ENCODE results near the gene UNC93B1. TPM values are rescaled to one million over a fixed set of nuclear protein-coding genes. Genes with fewer than 3 reads are reported as not detected.

Gene UNC93B1
- total RNA-seq, 6 donors from 2014 or later, result 99.3 to 186 (median 124) TPM

DNA sequence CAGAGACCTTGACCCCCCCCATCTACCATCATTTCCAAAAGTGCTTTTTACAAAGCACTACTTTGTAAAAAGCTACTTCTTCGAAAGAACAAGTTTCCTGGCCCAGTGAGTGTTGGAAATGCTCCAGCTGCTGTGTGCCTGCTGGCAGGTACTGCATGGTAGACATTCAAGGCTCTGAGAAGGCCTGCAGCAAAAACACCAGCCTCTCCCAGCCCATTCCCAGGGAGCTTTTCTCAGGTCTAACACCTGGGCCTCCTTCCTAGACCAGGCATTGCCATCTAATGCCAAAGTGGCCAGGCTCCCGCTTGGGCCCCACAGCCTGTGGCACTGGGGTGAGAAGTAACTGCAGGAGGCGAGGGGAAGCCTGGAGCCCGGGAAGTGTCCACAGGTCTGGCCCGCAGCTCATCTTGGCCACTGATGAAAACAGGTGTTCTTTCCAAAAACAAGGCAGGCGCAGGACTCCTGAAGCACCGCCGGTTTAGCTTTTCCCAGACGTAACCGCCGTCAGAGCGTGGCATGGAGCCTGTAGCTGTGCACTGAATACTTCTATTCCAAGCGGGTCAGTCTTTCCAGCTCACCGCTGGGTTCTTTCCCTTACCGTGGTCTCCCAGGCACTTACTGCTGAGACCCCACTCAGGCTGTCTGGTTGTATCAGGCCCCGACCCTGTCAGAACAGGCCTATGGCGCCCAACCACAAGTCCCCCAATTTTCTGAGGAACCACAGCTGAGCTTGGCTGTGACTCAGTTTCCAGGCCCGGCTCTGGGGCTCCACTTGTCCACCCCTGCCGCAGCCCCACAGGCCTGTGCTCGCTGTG lies 33.7 kb upstream of the UNC93B1 start:
- ATAC-seq (ENCODE audit: low FRiP score in 2 of 2), result no peak
- DNase-seq, result peak in 1 of 2 donors; percentile 14
- peak overlapping the region in 1 of 4 donors; percentile 77 for H3K4me3 ChIP-seq

DNA sequence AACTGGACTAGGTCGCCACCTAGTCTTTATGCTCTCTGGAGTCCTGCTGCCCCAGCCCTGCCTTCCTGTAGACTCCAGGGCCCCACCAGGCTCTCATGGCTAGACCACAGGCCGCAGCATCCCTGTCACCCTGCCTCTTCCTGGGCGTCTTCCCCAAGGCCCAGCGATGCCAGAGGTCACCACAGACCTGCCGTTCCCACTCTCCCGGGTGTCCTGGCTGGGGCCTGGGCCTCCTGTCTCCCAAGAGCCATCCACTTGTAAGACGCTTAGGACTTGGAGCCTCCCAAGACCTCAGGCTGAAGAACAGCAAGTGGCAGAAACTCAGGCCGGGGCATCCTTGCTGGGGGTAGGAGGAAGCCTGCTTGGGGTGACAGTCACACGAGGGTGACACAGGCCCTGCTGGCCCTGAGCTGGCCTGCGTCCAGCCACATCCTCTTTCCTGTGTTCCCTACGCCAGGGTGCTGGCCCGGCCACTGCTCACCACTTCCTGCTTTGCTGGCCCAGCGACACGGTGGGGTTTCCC lies 32.9 kb upstream of the UNC93B1 start:
- Histone ChIP-seq H3K27ac (peak overlapping the region; percentile 86 to 98 (median 96)), H3K27me3 (no peaks in the 10 kb centered on the region), H3K36me3 (peaks cover 0 to 30% (median 10%) of the 10 kb centered on the region in 4 donors), H3K4me3 (no peak overlapping the region), H3K9me3 (no peaks in the 10 kb centered on the region), H3K4me1 (peaks cover 42 to 85% (median 55%) of the 10 kb centered on the region in 4 donors)
- ATAC-seq (ENCODE audit: low FRiP score in 2 of 2) (peak; percentile 69 to 77), DNase-seq (peak; percentile 77 to 94)
- WGBS, 2 donors, result 24 to 41% methylated on average over 8 to 14 of the region's 14 CpGs
- TF ChIP-seq, protein P1, sequence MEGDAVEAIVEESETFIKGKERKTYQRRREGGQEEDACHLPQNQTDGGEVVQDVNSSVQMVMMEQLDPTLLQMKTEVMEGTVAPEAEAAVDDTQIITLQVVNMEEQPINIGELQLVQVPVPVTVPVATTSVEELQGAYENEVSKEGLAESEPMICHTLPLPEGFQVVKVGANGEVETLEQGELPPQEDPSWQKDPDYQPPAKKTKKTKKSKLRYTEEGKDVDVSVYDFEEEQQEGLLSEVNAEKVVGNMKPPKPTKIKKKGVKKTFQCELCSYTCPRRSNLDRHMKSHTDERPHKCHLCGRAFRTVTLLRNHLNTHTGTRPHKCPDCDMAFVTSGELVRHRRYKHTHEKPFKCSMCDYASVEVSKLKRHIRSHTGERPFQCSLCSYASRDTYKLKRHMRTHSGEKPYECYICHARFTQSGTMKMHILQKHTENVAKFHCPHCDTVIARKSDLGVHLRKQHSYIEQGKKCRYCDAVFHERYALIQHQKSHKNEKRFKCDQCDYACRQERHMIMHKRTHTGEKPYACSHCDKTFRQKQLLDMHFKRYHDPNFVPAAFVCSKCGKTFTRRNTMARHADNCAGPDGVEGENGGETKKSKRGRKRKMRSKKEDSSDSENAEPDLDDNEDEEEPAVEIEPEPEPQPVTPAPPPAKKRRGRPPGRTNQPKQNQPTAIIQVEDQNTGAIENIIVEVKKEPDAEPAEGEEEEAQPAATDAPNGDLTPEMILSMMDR (IDR thresholded peaks at IDR 0.05), result no peak
- peak in 1 of 4 donors; percentile 30 for TF ChIP-seq EP300 (IDR thresholded peaks at IDR 0.05)
- TF ChIP-seq POLR2AphosphoS5 (IDR thresholded peaks at IDR 0.05), result peak; percentile 75 to 84
- peak in 2 of 4 donors; percentile 9 to 54 for TF ChIP-seq POLR2A (IDR thresholded peaks at IDR 0.05)

More for the DNA sequence above, 33.7 kb upstream of the UNC93B1 start:
- 75 to 84% methylated on average over 16 to 20 of the region's 20 CpGs for WGBS, 2 donors
- H3K27ac ChIP-seq, result peak overlapping the region; percentile 86 to 98 (median 96)
- peaks cover 37 to 81% (median 50%) of the 10 kb centered on the region in 4 donors for H3K4me1 ChIP-seq
- no peaks in the 10 kb centered on the region for H3K27me3 ChIP-seq
- H3K36me3 ChIP-seq, result peaks cover 1 to 37% (median 16%) of the 10 kb centered on the region in 4 donors
- TF ChIP-seq, protein P1 (IDR thresholded peaks at IDR 0.05), result no peak
- TF ChIP-seq EP300 (IDR thresholded peaks at IDR 0.05) (no peak), POLR2AphosphoS5 (IDR thresholded peaks at IDR 0.05) (no peak), POLR2A (IDR thresholded peaks at IDR 0.05) (no peak)
- H3K9me3 ChIP-seq, result no peaks in the 10 kb centered on the region

DNA sequence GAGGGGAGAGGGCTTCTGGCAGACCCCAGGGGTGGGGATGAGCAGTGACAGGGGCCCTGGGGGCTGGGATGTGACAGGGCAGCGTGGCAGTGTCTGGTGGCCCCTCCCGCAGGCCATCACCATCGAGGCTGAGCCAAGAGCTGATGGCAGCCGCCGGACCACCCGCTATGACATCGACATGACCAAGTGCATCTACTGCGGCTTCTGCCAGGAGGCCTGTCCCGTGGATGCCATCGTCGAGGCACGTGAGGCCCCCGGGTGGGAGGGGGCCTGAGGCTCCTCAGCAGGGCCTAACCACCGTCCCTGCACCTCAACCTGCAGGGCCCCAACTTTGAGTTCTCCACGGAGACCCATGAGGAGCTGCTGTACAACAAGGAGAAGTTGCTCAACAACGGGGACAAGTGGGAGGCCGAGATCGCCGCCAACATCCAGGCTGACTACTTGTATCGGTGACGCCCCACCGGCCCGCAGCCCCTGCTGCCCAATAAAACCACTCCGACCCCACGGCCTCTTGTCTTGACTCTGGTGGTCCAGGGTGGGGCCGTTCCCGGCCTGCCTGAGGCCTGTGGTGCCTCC lies 32.3 kb upstream of the UNC93B1 start:
- ATAC-seq (ENCODE audit: low FRiP score in 2 of 2) (no peak), DNase-seq (peak; percentile 79 to 87)
- TF ChIP-seq, protein P1 (IDR thresholded peaks at IDR 0.05), result no peak
- TF ChIP-seq EP300 (IDR thresholded peaks at IDR 0.05), result no peak
- no peak for TF ChIP-seq POLR2AphosphoS5 (IDR thresholded peaks at IDR 0.05)
- TF ChIP-seq POLR2A (IDR thresholded peaks at IDR 0.05), result no peak
- Histone ChIP-seq H3K27ac (peak overlapping the region; percentile 86 to 98 (median 96)), H3K4me1 (peaks cover 45 to 85% (median 58%) of the 10 kb centered on the region in 4 donors), H3K4me3 (no peak overlapping the region), H3K36me3 (peaks cover 0 to 25% (median 9%) of the 10 kb centered on the region in 4 donors), H3K9me3 (no peaks in the 10 kb centered on the region), H3K27me3 (no peaks in the 10 kb centered on the region)
- 63 to 71% methylated on average over 11 to 20 of the region's 27 CpGs for WGBS, 2 donors

DNA sequence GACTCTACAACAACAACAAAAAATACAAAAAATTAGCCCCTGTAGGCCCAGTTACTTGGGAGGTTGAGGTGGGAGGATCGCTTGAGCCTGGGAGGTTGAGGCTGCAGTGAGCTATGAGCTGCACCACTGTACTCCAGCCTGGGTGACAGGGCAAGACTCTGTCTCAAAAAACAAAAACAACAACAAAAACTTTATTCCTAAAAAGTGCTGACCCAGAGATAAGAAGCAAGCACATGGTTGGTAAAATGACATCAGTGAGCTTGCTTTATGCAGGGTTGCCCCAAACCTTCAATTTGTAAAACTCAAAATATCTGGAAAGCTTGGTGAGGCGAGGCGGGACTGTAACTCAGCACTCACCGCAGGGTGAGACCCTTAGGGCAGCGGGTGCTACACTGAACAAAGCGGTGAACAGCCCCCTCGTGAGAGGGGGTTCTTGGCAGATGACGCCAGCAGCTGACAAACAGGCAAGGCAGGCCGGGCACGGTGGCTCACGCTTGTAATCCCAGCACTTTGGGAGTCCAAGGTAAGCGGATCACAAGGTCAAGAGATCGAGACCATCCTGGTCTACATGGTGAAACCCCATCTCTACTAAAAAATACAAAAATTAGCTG lies 31.5 kb upstream of the UNC93B1 start:
- peaks cover 0 to 22% (median 9%) of the 10 kb centered on the region in 4 donors for H3K36me3 ChIP-seq
- 93 to 97% methylated on average over 13 of the region's 13 CpGs for WGBS, 2 donors
- no peaks in the 10 kb centered on the region for H3K9me3 ChIP-seq
- H3K27ac ChIP-seq, result peak overlapping the region; percentile 46 to 98 (median 91)
- ATAC-seq (ENCODE audit: low FRiP score in 2 of 2), result no peak
- H3K27me3 ChIP-seq, result no peaks in the 10 kb centered on the region
- no peak for DNase-seq
- H3K4me1 ChIP-seq, result peaks cover 40 to 80% (median 55%) of the 10 kb centered on the region in 4 donors
- no peak overlapping the region for H3K4me3 ChIP-seq
- TF ChIP-seq EP300 (IDR thresholded peaks at IDR 0.05) (no peak), POLR2AphosphoS5 (IDR thresholded peaks at IDR 0.05) (no peak), POLR2A (IDR thresholded peaks at IDR 0.05) (no peak)
- TF ChIP-seq, protein P1 (IDR thresholded peaks at IDR 0.05), result no peak

Measured in upper lobe of left lung (tissue), 6 donors.